Mesenchymal stem cell (in vitro differentiated cells and primary cell): ENCODE measurements around the gene DHRSX.

Source experiments
- DNase-seq: peaks from one replicate; pipeline ENCODE4 v3.0.0-alpha.2; 2013
- H2AFZ ChIP-seq: one replicate; pipeline ENCODE4 v1.6.1; 2013; ENCODE audit warnings: low read depth, mild to moderate bottlenecking, control low read depth, inconsistent platforms, low read length, moderate library complexity
- H2AK5ac ChIP-seq: 2 replicates; pipeline ENCODE4 v1.6.1; 2013; ENCODE audit warnings: low read length, moderate library complexity, mild to moderate bottlenecking, inconsistent platforms; ENCODE audit not compliant: severe bottlenecking
- H2BK120ac ChIP-seq: one replicate; pipeline ENCODE4 v1.6.1; 2013; ENCODE audit warnings: low read depth, mild to moderate bottlenecking, inconsistent platforms, low read length, moderate library complexity
- H2BK12ac ChIP-seq, 2 experiments: one replicate each; pipeline ENCODE4 v1.6.1; 2013; ENCODE audit warnings: inconsistent platforms in 2 of 2, low read length in 2 of 2, mild to moderate bottlenecking in 2 of 2, moderate library complexity in 2 of 2, control low read depth in 1 of 2
- H2BK15ac ChIP-seq: one replicate; pipeline ENCODE4 v1.6.1; 2013; ENCODE audit warnings: mild to moderate bottlenecking, low read depth, inconsistent platforms; ENCODE audit not compliant: poor library complexity, severe bottlenecking
- H2BK5ac ChIP-seq: 2 replicates; pipeline ENCODE4 v1.6.1; 2013; ENCODE audit warnings: low read depth, mild to moderate bottlenecking, low read length, control low read depth, inconsistent platforms; ENCODE audit not compliant: poor library complexity, severe bottlenecking
- H3K14ac ChIP-seq, 2 experiments: one replicate each; pipeline ENCODE4 v1.6.1; 2013; ENCODE audit warnings: inconsistent platforms in 2 of 2, low read length in 2 of 2, control low read depth in 1 of 2, mild to moderate bottlenecking in 1 of 2, moderate library complexity in 1 of 2
- H3K18ac ChIP-seq, 2 experiments: one replicate each; pipeline ENCODE4 v1.6.1; 2013; ENCODE audit warnings: inconsistent platforms in 2 of 2, low read length in 2 of 2, control low read depth in 1 of 2, low read depth in 1 of 2, mild to moderate bottlenecking in 1 of 2
- H3K23ac ChIP-seq, 2 experiments: one replicate each; pipeline ENCODE4 v1.6.1; 2013; ENCODE audit warnings: inconsistent platforms in 2 of 2, low read length in 2 of 2, mild to moderate bottlenecking in 2 of 2, moderate library complexity in 2 of 2, control low read depth in 1 of 2
- H3K27ac ChIP-seq: 2 replicates; pipeline ENCODE4 v1.5.1; 2013; ENCODE audit warnings: mild to moderate bottlenecking, moderate library complexity, low read length, control low read depth, inconsistent platforms; ENCODE audit not compliant: poor library complexity, severe bottlenecking
- H3K27me3 ChIP-seq, 2 experiments: 2 replicates each; pipeline versions ENCODE4 v1.6.1 to v1.7.0; 2013; ENCODE audit warnings: low read length in 2 of 2, mild to moderate bottlenecking in 2 of 2, moderate library complexity in 2 of 2, control low read depth in 1 of 2, inconsistent platforms in 1 of 2; ENCODE audit not compliant: control insufficient read depth in 1 of 2, insufficient read depth in 1 of 2
- H3K36me3 ChIP-seq, 2 experiments: 2 replicates each; pipeline versions ENCODE4 v1.6.1 to v1.7.0; 2013; ENCODE audit warnings: low read length in 2 of 2, control low read depth in 1 of 2, inconsistent platforms in 1 of 2, low read depth in 1 of 2, mild to moderate bottlenecking in 1 of 2; ENCODE audit not compliant: insufficient read depth in 2 of 2, control insufficient read depth in 1 of 2
- H3K4ac ChIP-seq, 2 experiments: one replicate each; pipeline ENCODE4 v1.6.1; 2013; ENCODE audit warnings: inconsistent platforms in 2 of 2, low read length in 2 of 2, mild to moderate bottlenecking in 2 of 2, moderate library complexity in 2 of 2, control low read depth in 1 of 2, low read depth in 1 of 2
- H3K4me1 ChIP-seq: 2 replicates; pipeline ENCODE4 v1.6.1; 2013; ENCODE audit warnings: low read depth, low read length, control low read depth; ENCODE audit not compliant: control insufficient read depth, insufficient read depth
- H3K4me2 ChIP-seq: 2 replicates; pipeline ENCODE4 v1.6.1; 2013; ENCODE audit warnings: low read length, mild to moderate bottlenecking, inconsistent platforms; ENCODE audit not compliant: poor library complexity, severe bottlenecking
- H3K4me3 ChIP-seq, 2 experiments: 2 replicates each; pipeline versions ENCODE4 v1.5.1 to v1.7.0; 2013; ENCODE audit warnings: low read length in 2 of 2, mild to moderate bottlenecking in 2 of 2, control low read depth in 1 of 2, low read depth in 1 of 2; ENCODE audit not compliant: insufficient read depth in 1 of 2
- H3K79me1 ChIP-seq: replicated peaks from 2 replicates; pipeline ENCODE4 v1.6.1; 2013; ENCODE audit warnings: mild to moderate bottlenecking, control low read depth, low read length, inconsistent platforms; ENCODE audit not compliant: poor library complexity, severe bottlenecking
- H3K9ac ChIP-seq: 2 replicates; pipeline ENCODE4 v1.7.0; 2013; ENCODE audit warnings: mild to moderate bottlenecking, low read length, moderate library complexity
- H3K9me3 ChIP-seq: 2 replicates; pipeline ENCODE4 v1.7.0; 2013; ENCODE audit warnings: mild to moderate bottlenecking, low read length; ENCODE audit not compliant: control insufficient read depth
- H4K8ac ChIP-seq: one replicate; pipeline ENCODE4 v1.6.1; 2013; ENCODE audit warnings: inconsistent platforms, mild to moderate bottlenecking, low read length, moderate library complexity
- H4K91ac ChIP-seq: one replicate; pipeline ENCODE4 v1.6.1; 2013; ENCODE audit warnings: mild to moderate bottlenecking, low read length, inconsistent platforms
- WGBS: methylation state at CpG from one replicate; pipeline ENCODE4 v1.1.7; 2013; ENCODE audit warnings: mixed read lengths; 5-methylcytosine and 5-hydroxymethylcytosine counted together

DHRSX gene

GRCh38 chrX:2502120-2502667 lies 1.4 kb upstream of the DHRSX start:
- no peak overlapping the region for H3K9ac ChIP-seq
- no peak overlapping the region for H2BK120ac ChIP-seq
- 95% methylated on average over 5 of the region's 5 CpGs for WGBS
- peak overlapping the region; percentile 15 for H4K91ac ChIP-seq
- no peaks in the 10 kb centered on the region for H3K79me1 ChIP-seq
- H2BK12ac ChIP-seq = no peak overlapping the region
- no peak overlapping the region for H3K14ac ChIP-seq
- H3K4me1 ChIP-seq = peaks cover 16% of the 10 kb centered on the region
- H2AFZ ChIP-seq = no peak overlapping the region
- no peaks in the 10 kb centered on the region for H3K36me3 ChIP-seq
- H3K27me3 ChIP-seq = no peaks in the 10 kb centered on the region
- peak overlapping the region; percentile 87 for H2AK5ac ChIP-seq
- H3K18ac ChIP-seq = no peak overlapping the region
- H3K9me3 ChIP-seq = no peaks in the 10 kb centered on the region
- H2BK5ac ChIP-seq = peak overlapping the region; percentile 57
- no peak overlapping the region for H3K4me3 ChIP-seq
- DNase-seq = no peak
- H3K23ac ChIP-seq = no peak overlapping the region
- H3K27ac ChIP-seq = no peak overlapping the region
- H3K4me2 ChIP-seq = no peak overlapping the region
- H2BK15ac ChIP-seq = peak overlapping the region; percentile 44
- peak overlapping the region; percentile 72 for H4K8ac ChIP-seq
- H3K4ac ChIP-seq = no peak overlapping the region

GRCh38 chrX:2501559-2502102 lies 855 bp upstream of the DHRSX start:
- peak overlapping the region; percentile 39 for H4K91ac ChIP-seq
- peak overlapping the region; percentile 57 for H2BK5ac ChIP-seq
- H3K27ac ChIP-seq = no peak overlapping the region
- H3K4ac ChIP-seq = peak overlapping the region in 1 of 2 experiments; percentile 86
- no peaks in the 10 kb centered on the region for H3K36me3 ChIP-seq
- H3K4me3 ChIP-seq = peak overlapping the region in 1 of 2 experiments; percentile 42
- peak overlapping the region; percentile 87 for H2AK5ac ChIP-seq
- peak overlapping the region; percentile 61 for H2BK120ac ChIP-seq
- no peak overlapping the region for H2AFZ ChIP-seq
- H3K14ac ChIP-seq = no peak overlapping the region
- no peak overlapping the region for H2BK12ac ChIP-seq
- no peaks in the 10 kb centered on the region for H3K9me3 ChIP-seq
- WGBS = 95% methylated on average over 5 of the region's 5 CpGs
- no peaks in the 10 kb centered on the region for H3K27me3 ChIP-seq
- H4K8ac ChIP-seq = peak overlapping the region; percentile 97
- no peak for DNase-seq
- H3K4me1 ChIP-seq = peaks cover 18% of the 10 kb centered on the region
- no peak overlapping the region for H3K4me2 ChIP-seq
- H3K79me1 ChIP-seq = no peaks in the 10 kb centered on the region
- no peak overlapping the region for H3K9ac ChIP-seq
- peak overlapping the region in 1 of 2 experiments; percentile 98 for H3K18ac ChIP-seq
- H2BK15ac ChIP-seq = peak overlapping the region; percentile 94
- H3K23ac ChIP-seq = no peak overlapping the region

- Histone ChIP-seq H3K9me3 (no peaks in the 10 kb centered on the region), H3K27me3 (no peaks in the 10 kb centered on the region), H4K91ac (peak overlapping the region; percentile 68), H2BK5ac (peak overlapping the region; percentile 66), H3K14ac (peak overlapping the region; percentile 92 to 94), H3K9ac (peak overlapping the region; percentile 91), H3K23ac (peak overlapping the region in 1 of 2 experiments; percentile 50), H2BK120ac (peak overlapping the region; percentile 99), H3K4me2 (peak overlapping the region; percentile 77), H3K4ac (peak overlapping the region; percentile 97 to 99), H3K4me1 (peaks cover 18% of the 10 kb centered on the region), H3K18ac (peak overlapping the region; percentile 97 to 98), H3K79me1 (peaks cover 1% of the 10 kb centered on the region), H2AFZ (peak overlapping the region; percentile 92), H2AK5ac (no peak overlapping the region), H2BK12ac (no peak overlapping the region), H3K4me3 (peak overlapping the region; percentile 75 to 89), H3K36me3 (peaks cover 5 to 12% of the 10 kb centered on the region in 2 experiments), H3K27ac (no peak overlapping the region), H4K8ac (peak overlapping the region; percentile 97), H2BK15ac (peak overlapping the region; percentile 94)
- 1% methylated on average over 25 of the region's 70 CpGs for WGBS
- peak; percentile 78 for DNase-seq
These were observed 529 bp downstream of the DHRSX start for GRCh38 chrX:2500091-2500802.

GRCh38 chrX:2499507-2499906 lies 1.3 kb downstream of the DHRSX start:
- no peak for DNase-seq
- peak overlapping the region; percentile 66 for H3K27ac ChIP-seq
- peak overlapping the region; percentile 41 for H3K4me2 ChIP-seq
- H3K4me3 ChIP-seq = peak overlapping the region; percentile 43 to 75
- no peak overlapping the region for H3K4ac ChIP-seq
- peaks cover 1% of the 10 kb centered on the region for H3K79me1 ChIP-seq
- WGBS = 89% methylated on average over 8 of the region's 8 CpGs
- H2AK5ac ChIP-seq = peak overlapping the region; percentile 2
- no peaks in the 10 kb centered on the region for H3K27me3 ChIP-seq
- H3K4me1 ChIP-seq = peaks cover 18% of the 10 kb centered on the region
- no peak overlapping the region for H2BK15ac ChIP-seq
- no peaks in the 10 kb centered on the region for H3K9me3 ChIP-seq
- H4K8ac ChIP-seq = no peak overlapping the region
- no peak overlapping the region for H3K23ac ChIP-seq
- H3K14ac ChIP-seq = peak overlapping the region in 1 of 2 experiments; percentile 21
- H2BK5ac ChIP-seq = no peak overlapping the region
- H2AFZ ChIP-seq = no peak overlapping the region
- no peak overlapping the region for H2BK120ac ChIP-seq
- H3K36me3 ChIP-seq = peaks cover 5 to 12% of the 10 kb centered on the region in 2 experiments
- H3K18ac ChIP-seq = no peak overlapping the region
- peak overlapping the region in 1 of 2 experiments; percentile 32 for H2BK12ac ChIP-seq
- no peak overlapping the region for H4K91ac ChIP-seq
- peak overlapping the region; percentile 91 for H3K9ac ChIP-seq
